ENCODE measurements around the gene PLEKHJ1. TPM values are rescaled to one million over a fixed set of nuclear protein-coding genes. Genes with fewer than 3 reads are reported as not detected.

The PLEKHJ1 gene
- total and polyA plus RNA-seq, 9 of the 15 experiments (the other 6 are each of a cell fraction or from before 2014, with no cell fraction given) = 1.5 to 188 (median 63.9) TPM

GRCh38 chr19:2269244-2270156 lies 33.4 kb upstream of the PLEKHJ1 start (continued):
- TF ChIP-seq, protein P1, sequence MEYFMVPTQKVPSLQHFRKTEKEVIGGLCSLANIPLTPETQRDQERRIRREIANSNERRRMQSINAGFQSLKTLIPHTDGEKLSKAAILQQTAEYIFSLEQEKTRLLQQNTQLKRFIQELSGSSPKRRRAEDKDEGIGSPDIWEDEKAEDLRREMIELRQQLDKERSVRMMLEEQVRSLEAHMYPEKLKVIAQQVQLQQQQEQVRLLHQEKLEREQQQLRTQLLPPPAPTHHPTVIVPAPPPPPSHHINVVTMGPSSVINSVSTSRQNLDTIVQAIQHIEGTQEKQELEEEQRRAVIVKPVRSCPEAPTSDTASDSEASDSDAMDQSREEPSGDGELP (CRISPR knock-in tag; IDR thresholded peaks at IDR 0.05; ENCODE audit: borderline replicate concordance) = peak; percentile 60
- TF ChIP-seq SRSF1 (IDR thresholded peaks at IDR 0.05; ENCODE audit: low read depth, low read length) (no peak; the same call in 1 of the 2 replicates), BCOR (IDR thresholded peaks at IDR 0.05) (peak; percentile 46; the same call in 1 of the 2 replicates), ATF1 (CRISPR knock-in tag; IDR thresholded peaks at IDR 0.05) (no peak), ATF1 (tag; IDR thresholded peaks at IDR 0.05) (peak; percentile 79), REST (IDR thresholded peaks at IDR 0.05; ENCODE audit: borderline replicate concordance) (no peak), REST (CRISPR knock-in tag; IDR thresholded peaks at IDR 0.05; ENCODE audit: low read depth) (no peak), CSDE1 (IDR thresholded peaks at IDR 0.05) (no peak), TCFL5 (CRISPR knock-in tag; conservative IDR thresholded peaks at IDR 0.05) (no peak), ZNF274 (IDR thresholded peaks at IDR 0.05; ENCODE audit: borderline replicate concordance, low read depth, low read length) (no peak), CHCHD3 (CRISPR knock-in tag; IDR thresholded peaks at IDR 0.05) (no peak), ZNF79 (CRISPR knock-in tag; IDR thresholded peaks at IDR 0.05; ENCODE audit: low read depth) (no peak), POLR2B (IDR thresholded peaks at IDR 0.05; ENCODE audit: low read depth, partially characterized antibody) (peak; percentile 99), ZNF589 (CRISPR knock-in tag; IDR thresholded peaks at IDR 0.05; ENCODE audit: low read depth) (peak; percentile 97), MTF1 (CRISPR knock-in tag; IDR thresholded peaks at IDR 0.05; ENCODE audit: borderline replicate concordance) (no peak), BDP1 (IDR thresholded peaks at IDR 0.05; ENCODE audit: insufficient read depth, insufficient read length) (no peak), RBM22 (IDR thresholded peaks at IDR 0.05; ENCODE audit: low read depth, low read length, poor library complexity, severe bottlenecking) (peak; percentile 86), ZNF324 (CRISPR knock-in tag; IDR thresholded peaks at IDR 0.05) (no peak), KAT7 (CRISPR knock-in tag; IDR thresholded peaks at IDR 0.05; ENCODE audit: borderline replicate concordance) (no peak), DACH1 (IDR thresholded peaks at IDR 0.05; ENCODE audit: partially characterized antibody) (no peak)

Data from K562 (cell line).